HAP-1 (cell line): ENCODE data around the gene C19orf33.

Experiments used
- DNase-seq, 2 experiments: peaks; one replicate each; pipeline ENCODE4 v3.0.0-alpha.2; 2016 to 2020; ENCODE audit warnings: low spot score in 2 of 2
- H3K27me3 ChIP-seq: fragments of 250-450 bp; sonication (Bioruptor Pico); 2 replicates; pipeline ENCODE4 v1.5.1; 2020; ENCODE audit warnings: low read depth, mild to moderate bottlenecking, moderate library complexity
- H3K36me3 ChIP-seq: fragments of 250-450 bp; sonication (Bioruptor Pico); replicated peaks from 2 replicates; pipeline ENCODE4 v1.5.1; 2020; ENCODE audit warnings: mild to moderate bottlenecking
- H3K4me1 ChIP-seq: fragments of 250-450 bp; sonication (Bioruptor Pico); 2 replicates; pipeline ENCODE4 v1.5.1; 2020; ENCODE audit warnings: mild to moderate bottlenecking
- H3K4me3 ChIP-seq: fragments of 250-450 bp; sonication (Bioruptor Pico); 2 replicates; pipeline ENCODE4 v1.5.1; 2020; ENCODE audit warnings: mild to moderate bottlenecking, moderate library complexity
- H3K9me3 ChIP-seq: fragments of 250-450 bp; sonication (Bioruptor Pico); 2 replicates; pipeline ENCODE4 v1.5.1; 2020; ENCODE audit warnings: mild to moderate bottlenecking, moderate library complexity
- in situ Hi-C: fragments of 300-500 bp; cut with MboI; formaldehyde crosslinking; loops from 3 replicates; pipeline ENCODE4 v1.14.3; 2020; ENCODE audit warnings: low sequenced_read_pairs, inconsistent platforms, mixed read lengths

Gene C19orf33

GRCh38 chr19:38288123-38288855 lies 15.8 kb upstream of the C19orf33 start:
- H3K4me3 ChIP-seq = no peak overlapping the region
- H3K4me1 ChIP-seq = no peaks in the 10 kb centered on the region
- DNase-seq = no peak
- no peaks in the 10 kb centered on the region for H3K27me3 ChIP-seq
- H3K36me3 ChIP-seq = no peaks in the 10 kb centered on the region
- no peaks in the 10 kb centered on the region for H3K9me3 ChIP-seq
- in situ Hi-C loops = no loop called here

DNA sequence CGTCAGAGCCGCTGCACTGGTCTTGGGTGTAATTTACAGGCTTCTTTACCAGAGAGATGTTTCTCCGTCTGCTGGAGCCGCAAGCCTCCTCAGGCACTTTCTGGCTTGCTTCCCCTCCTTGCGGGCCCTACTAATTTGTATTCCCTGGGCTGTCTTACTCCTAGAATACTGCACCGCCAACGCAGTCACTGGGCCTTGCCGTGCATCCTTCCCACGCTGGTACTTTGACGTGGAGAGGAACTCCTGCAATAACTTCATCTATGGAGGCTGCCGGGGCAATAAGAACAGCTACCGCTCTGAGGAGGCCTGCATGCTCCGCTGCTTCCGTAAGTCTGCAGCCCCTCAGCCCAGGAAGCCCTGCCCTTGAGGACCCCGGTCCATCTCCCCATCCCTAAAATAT lies 14.1 kb upstream of the C19orf33 start:
- DNase-seq = no peak
- Histone ChIP-seq H3K9me3 (no peaks in the 10 kb centered on the region), H3K27me3 (no peaks in the 10 kb centered on the region), H3K36me3 (no peaks in the 10 kb centered on the region), H3K4me3 (no peak overlapping the region), H3K4me1 (no peaks in the 10 kb centered on the region)
- in situ Hi-C loops = no loop called here

DNA sequence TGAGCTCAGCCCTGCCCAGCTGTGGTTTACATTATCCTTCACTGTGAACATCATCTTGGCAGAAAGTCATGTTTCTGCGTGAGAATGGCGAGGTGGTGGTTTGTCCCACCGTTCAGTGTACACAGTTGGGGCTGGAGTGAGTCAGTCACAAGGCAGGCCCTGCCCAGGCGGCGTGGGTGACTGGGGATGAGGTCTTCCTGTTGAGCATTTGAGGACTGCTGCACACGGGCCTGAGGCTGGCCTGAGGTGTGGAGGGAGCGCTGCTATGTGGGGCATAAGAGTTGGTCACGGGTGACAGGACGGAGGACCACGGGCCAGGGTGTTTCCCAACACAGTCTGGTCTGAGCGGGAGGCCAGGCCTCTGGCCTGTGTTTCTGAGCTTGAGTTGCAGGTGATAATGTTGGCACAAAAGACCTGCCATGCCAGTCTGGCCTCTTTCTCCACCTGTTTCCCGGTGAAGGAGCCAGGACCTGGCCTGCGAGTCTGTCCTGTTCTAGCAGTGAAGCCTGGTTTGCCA lies 13.4 kb upstream of the C19orf33 start:
- Histone ChIP-seq H3K4me1 (no peaks in the 10 kb centered on the region), H3K9me3 (no peaks in the 10 kb centered on the region), H3K4me3 (no peak overlapping the region), H3K27me3 (no peaks in the 10 kb centered on the region), H3K36me3 (no peaks in the 10 kb centered on the region)
- in situ Hi-C loops = no loop called here
- no peak for DNase-seq

GRCh38 chr19:38291855-38292254 lies 12.2 kb upstream of the C19orf33 start:
- H3K27me3 ChIP-seq = no peaks in the 10 kb centered on the region
- in situ Hi-C loops = no loop called here
- DNase-seq = no peak
- H3K9me3 ChIP-seq = no peaks in the 10 kb centered on the region
- H3K36me3 ChIP-seq = no peaks in the 10 kb centered on the region
- no peak overlapping the region for H3K4me3 ChIP-seq
- H3K4me1 ChIP-seq = no peaks in the 10 kb centered on the region

- H3K36me3 ChIP-seq = no peaks in the 10 kb centered on the region
These were observed 10.8 kb upstream of the C19orf33 start for GRCh38 chr19:38293281-38293680.

DNA sequence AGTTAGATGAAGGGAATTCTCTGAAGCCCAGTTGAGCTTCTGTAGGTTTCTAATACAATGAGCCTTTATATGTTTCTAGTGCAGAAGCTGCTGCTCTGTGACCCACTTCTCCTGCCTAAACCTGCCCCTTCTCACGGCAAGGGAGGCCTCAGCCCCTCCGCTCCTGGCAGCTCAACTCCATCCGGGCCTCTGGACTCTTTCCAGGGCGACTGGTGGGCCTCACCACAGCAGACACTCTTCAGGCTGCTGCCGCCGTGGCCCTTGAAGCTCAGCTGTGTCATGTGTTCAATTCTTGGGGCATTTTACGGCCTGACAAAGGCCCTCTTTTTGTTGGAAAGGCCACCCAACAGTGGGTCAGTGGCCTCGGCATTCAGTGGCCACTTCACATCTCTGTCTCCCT lies 10.0 kb upstream of the C19orf33 start:
- H3K4me3 ChIP-seq = no peak overlapping the region
- no peak for DNase-seq
- H3K36me3 ChIP-seq = no peaks in the 10 kb centered on the region
- no peaks in the 10 kb centered on the region for H3K27me3 ChIP-seq
- H3K4me1 ChIP-seq = no peaks in the 10 kb centered on the region
- in situ Hi-C loops = no loop called here
- H3K9me3 ChIP-seq = no peaks in the 10 kb centered on the region

More at GRCh38 chr19:38293281-38293680, 10.8 kb upstream of the C19orf33 start:
- Histone ChIP-seq H3K27me3 (no peaks in the 10 kb centered on the region), H3K4me3 (no peak overlapping the region), H3K4me1 (no peaks in the 10 kb centered on the region), H3K9me3 (no peaks in the 10 kb centered on the region)
- in situ Hi-C loops = no loop called here
- no peak for DNase-seq

GRCh38 chr19:38298821-38299680 lies 5.0 kb upstream of the C19orf33 start:
- H3K27me3 ChIP-seq = no peaks in the 10 kb centered on the region
- H3K4me3 ChIP-seq = no peak overlapping the region
- DNase-seq = no peak
- in situ Hi-C loops = no loop called here
- H3K4me1 ChIP-seq = no peaks in the 10 kb centered on the region
- H3K36me3 ChIP-seq = no peaks in the 10 kb centered on the region; the same call in 1 of the 2 replicates
- no peaks in the 10 kb centered on the region for H3K9me3 ChIP-seq

GRCh38 chr19:38304352-38304865 lies 358 bp downstream of the C19orf33 start:
- no peak for DNase-seq
- H3K9me3 ChIP-seq = no peaks in the 10 kb centered on the region
- in situ Hi-C loops = no loop called here

DNA sequence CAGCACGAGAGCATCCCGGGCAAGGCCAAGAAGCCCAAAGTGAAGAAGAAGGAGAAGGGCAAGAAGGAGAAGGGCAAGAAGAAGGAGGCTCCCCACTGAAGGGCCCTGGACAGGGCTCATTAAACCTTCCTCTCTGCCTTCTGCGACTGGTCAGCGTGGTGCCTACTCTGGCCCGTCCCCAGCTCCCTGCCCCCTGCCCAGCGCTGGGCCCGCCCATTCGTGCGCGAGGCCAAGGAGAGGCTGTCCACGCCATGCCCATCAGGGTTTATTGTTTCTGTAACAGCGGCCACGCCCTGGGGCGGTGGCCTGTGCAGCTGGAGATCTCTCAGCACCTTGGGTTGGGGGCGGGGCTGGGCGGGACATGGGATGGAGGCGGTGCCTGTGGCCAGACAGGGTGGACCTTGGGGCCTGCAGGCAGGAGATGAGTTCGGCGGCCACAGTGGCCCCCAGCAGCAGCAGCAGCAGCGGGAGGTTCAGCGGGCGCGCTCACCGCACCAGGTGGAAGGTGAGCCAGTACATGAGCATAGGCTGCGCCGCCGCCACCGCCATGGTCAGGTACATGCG lies 897 bp downstream of the C19orf33 start:
- Histone ChIP-seq H3K27me3 (no peaks in the 10 kb centered on the region), H3K9me3 (no peaks in the 10 kb centered on the region), H3K4me3 (no peak overlapping the region), H3K4me1 (peaks cover 3% of the 10 kb centered on the region), H3K36me3 (peaks cover 40% of the 10 kb centered on the region)
- DNase-seq = peak; percentile 30 to 77
- in situ Hi-C loops = no loop called here

More at GRCh38 chr19:38304352-38304865, 358 bp downstream of the C19orf33 start:
- Histone ChIP-seq H3K4me1 (peaks cover 3% of the 10 kb centered on the region), H3K4me3 (no peak overlapping the region), H3K27me3 (no peaks in the 10 kb centered on the region), H3K36me3 (peaks cover 39% of the 10 kb centered on the region)

DNA sequence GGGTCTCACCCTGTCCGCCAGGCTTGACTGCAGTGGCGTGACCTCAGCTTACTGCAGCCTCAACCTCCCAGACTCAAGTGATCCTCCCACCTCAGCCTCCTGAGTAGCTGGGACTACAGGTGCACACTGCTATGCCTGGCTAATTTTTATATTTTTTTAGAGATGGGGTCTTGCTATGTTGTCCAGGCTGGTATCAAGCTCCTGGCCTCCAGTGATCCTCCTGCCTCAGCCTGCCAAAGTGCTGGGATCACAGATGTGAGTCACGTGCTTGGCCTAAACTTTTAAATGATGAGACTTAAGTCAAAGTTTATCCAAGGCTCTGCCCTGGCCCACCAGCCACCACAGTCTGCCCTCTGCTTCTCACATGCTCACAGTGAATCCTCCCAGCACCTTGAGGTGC lies 2.2 kb downstream of the C19orf33 start:
- H3K4me3 ChIP-seq = no peak overlapping the region
- peaks cover 3% of the 10 kb centered on the region for H3K4me1 ChIP-seq
- no peak for DNase-seq
- peaks cover 40% of the 10 kb centered on the region for H3K36me3 ChIP-seq
- H3K9me3 ChIP-seq = no peaks in the 10 kb centered on the region
- no peaks in the 10 kb centered on the region for H3K27me3 ChIP-seq
- in situ Hi-C loops = no loop called here

DNA sequence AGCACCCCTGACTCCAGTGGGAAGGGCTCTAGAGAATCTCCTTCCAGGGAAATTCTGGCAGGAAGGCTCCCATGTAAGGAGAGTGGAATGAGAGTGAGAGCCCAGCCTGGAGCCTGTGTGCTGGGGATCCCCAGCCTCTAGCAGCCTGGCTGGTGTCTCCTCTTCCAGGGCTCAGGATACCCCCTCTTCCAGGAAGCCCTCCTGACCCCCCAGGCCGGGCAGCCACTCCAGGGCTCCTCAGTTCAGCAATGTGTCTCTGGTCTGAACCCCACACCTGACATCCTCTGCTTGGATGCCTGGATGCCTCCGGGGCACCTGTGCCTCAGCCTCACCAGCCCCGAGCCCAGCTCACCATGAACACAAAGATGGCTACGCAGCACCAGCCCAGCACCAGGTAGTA lies 3.0 kb downstream of the C19orf33 start:
- no peak overlapping the region for H3K4me3 ChIP-seq
- H3K4me1 ChIP-seq = peaks cover 3% of the 10 kb centered on the region
- no peak for DNase-seq
- in situ Hi-C loops = no loop called here
- no peaks in the 10 kb centered on the region for H3K9me3 ChIP-seq
- H3K36me3 ChIP-seq = peaks cover 40% of the 10 kb centered on the region
- no peaks in the 10 kb centered on the region for H3K27me3 ChIP-seq

- DNase-seq = no peak
- Histone ChIP-seq H3K9me3 (no peaks in the 10 kb centered on the region), H3K36me3 (peaks cover 40% of the 10 kb centered on the region), H3K27me3 (no peaks in the 10 kb centered on the region), H3K4me3 (no peak overlapping the region), H3K4me1 (peaks cover 3% of the 10 kb centered on the region)
- in situ Hi-C loops = no loop called here
These were observed 3.5 kb downstream of the C19orf33 start for GRCh38 chr19:38307597-38307996.

DNA sequence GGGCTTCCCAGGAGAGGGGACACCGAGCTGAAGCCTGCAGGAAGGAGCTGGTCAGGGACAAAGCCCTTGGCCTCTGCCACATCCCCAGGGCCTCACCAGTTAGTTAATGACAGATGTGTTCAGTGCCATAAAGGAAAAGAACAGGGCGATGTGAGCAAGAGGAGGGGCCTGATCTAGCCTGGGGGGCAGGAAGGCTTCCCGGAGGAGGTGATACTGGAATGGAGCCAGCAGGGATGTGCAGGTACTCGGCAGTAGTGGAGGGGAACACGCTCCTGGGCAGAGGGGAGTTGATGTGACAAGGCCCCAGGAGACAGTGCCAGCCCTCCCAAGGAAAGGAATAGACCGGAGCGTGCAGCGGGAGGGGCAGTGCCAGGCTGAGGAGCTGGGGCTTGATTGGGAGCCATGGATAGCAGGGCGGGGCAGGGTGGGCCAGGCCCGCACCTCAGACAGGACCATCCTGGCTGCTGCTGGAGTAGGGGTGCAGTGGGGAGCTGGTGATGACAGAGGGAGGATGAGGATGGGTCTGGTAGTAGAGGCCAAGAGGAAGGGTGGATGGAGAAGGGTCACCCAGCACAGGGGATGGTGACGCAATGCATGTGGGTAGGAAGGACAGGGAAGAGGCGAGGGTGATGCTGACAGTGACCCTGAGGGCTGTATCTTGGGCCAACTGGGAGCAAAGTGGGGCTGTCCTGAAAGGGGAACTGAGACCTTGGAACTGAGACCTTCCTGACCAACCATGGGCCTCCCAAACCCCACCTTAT lies 4.1 kb downstream of the C19orf33 start:
- H3K9me3 ChIP-seq = no peaks in the 10 kb centered on the region
- no peaks in the 10 kb centered on the region for H3K27me3 ChIP-seq
- no peak overlapping the region for H3K4me3 ChIP-seq
- peaks cover 40% of the 10 kb centered on the region for H3K36me3 ChIP-seq
- in situ Hi-C loops = no loop called here
- H3K4me1 ChIP-seq = peaks cover 7% of the 10 kb centered on the region
- no peak for DNase-seq
